Stomach (tissue), 9 donors: ENCODE measurements around the gene UQCC2. TPM values are rescaled to one million over a fixed set of nuclear protein-coding genes. Genes with fewer than 3 reads are reported as not detected.

Experiments used
- DNase-seq, 2 donors: peaks; one replicate each; pipeline versions ENCODE4 v3.0.0 to v3.0.0-alpha.2; 2013 to 2019
- H3K27ac ChIP-seq, 5 donors: fragments of 200-600 bp in 4 of 5; sonication (generic) in 4 of 5; one replicate each; pipeline ENCODE4 v1.5.1; 2013 to 2019; ENCODE audit warnings: mild to moderate bottlenecking in 1 of 5, moderate library complexity in 1 of 5
- H3K27me3 ChIP-seq, 3 donors: fragments of 200-600 bp; sonication (generic); one replicate each; pipeline ENCODE4 v1.5.1; 2017 to 2019; ENCODE audit warnings: mixed run types in 1 of 3
- H3K36me3 ChIP-seq, 4 donors: fragments of 200-600 bp; sonication (generic); 1 replicate in 3 of 4; 2 replicates in 1 of 4; pipeline ENCODE4 v1.5.1; 2016 to 2019
- H3K4me1 ChIP-seq, 4 donors: fragments of 200-600 bp; sonication (generic); one replicate each; pipeline ENCODE4 v1.5.1; 2016 to 2019
- H3K4me3 ChIP-seq, 4 donors: fragments of 200-600 bp; sonication (generic) in 3 of 4; one replicate each; pipeline ENCODE4 v1.5.1; 2016 to 2019; ENCODE audit warnings: mild to moderate bottlenecking in 1 of 4
- H3K9me3 ChIP-seq, 4 donors: fragments of 200-600 bp; sonication (generic); one replicate each; pipeline ENCODE4 v1.5.1; 2016 to 2019
- EP300 ChIP-seq: sonication (generic); formaldehyde crosslinking; IDR thresholded peaks from one replicate; pipeline ENCODE4 v1.6.1; 2017; ENCODE audit warnings: antibody characterized with exemption
- POLR2A ChIP-seq, 4 donors: fragments of 450-650 bp; IDR thresholded peaks; one replicate each; pipeline ENCODE4 v1.6.1; 2016; ENCODE audit warnings: antibody characterized with exemption in 4 of 4, control low read depth in 2 of 4, mild to moderate bottlenecking in 1 of 4, moderate library complexity in 1 of 4
- POLR2AphosphoS5 ChIP-seq, 3 donors: sonication (generic); formaldehyde crosslinking; IDR thresholded peaks; one replicate each; pipeline ENCODE4 v1.6.1; 2016; ENCODE audit warnings: antibody characterized with exemption in 3 of 3
- WGBS, 5 donors: extraction: QIAGEN DNeasy Blood & Tissue Kit in 3 of 5; methylation state at CpG; one replicate each; pipeline versions ENCODE4 v1.1.5 to v1.1.7; 2013 to 2018; 5-methylcytosine and 5-hydroxymethylcytosine counted together
- intact Hi-C: fragments of 100-400 bp; cut with DNase I; formaldehyde crosslinking; loops from one replicate; pipeline ENCODE4 v1.15.1; 2023; ENCODE audit warnings: low total_unique reads
- polyA plus RNA-seq, 3 donors: library from polyadenylated mRNA; stranded (reverse); fragments of 200-250 nt; gene quantifications; one replicate each; pipeline ENCODE4 v1.2.3, GENCODE V29; 2013
- total RNA-seq, 5 donors: library from RNA; depleted of rRNA; stranded (reverse); fragments of >200 nt; gene quantifications; one replicate each; pipeline versions ENCODE4 v1.1.0 to v1.2.3, GENCODE V29; 2014 to 2016
- TF ChIP-seq, protein P1 (sequence below), 7 experiments: fragments of 450-650 bp in 4 of 7; fragments of 200-600 bp in 3 of 7; sonication (generic) in 3 of 7; IDR thresholded peaks; one replicate each; pipeline ENCODE4 v1.5.1; 2016 to 2019; ENCODE audit warnings: antibody characterized with exemption in 7 of 7, control low read depth in 2 of 7, mild to moderate bottlenecking in 1 of 7
- donor health status: healthy with polysubstance abuse.
- donor health status: Bipolar disorder and iron deficiency.
- donor health status: healthy.

UQCC2 gene
- total and polyA plus RNA-seq, 8 donors: 4.7 to 109 (median 24.7) TPM

DNA sequence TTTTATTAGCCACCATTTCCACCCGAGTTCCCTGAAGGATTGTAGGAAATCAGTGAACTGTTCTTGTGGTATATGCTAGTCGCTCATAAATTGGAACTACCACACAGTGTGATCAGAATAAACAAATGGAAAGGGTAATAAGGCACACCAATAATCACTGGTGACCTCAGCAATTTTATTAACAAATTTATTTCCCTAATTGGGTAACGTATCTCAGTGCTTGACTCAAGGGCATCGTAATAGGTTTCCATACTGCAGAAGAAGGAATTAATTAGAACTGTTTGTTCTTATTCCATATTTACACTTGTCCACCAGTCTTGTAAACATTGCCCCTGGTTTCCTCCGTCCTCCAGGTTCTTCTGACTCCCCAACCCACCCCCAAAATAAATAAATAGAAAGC, 10.0 kb upstream of the UQCC2 start:
- H3K4me1 ChIP-seq: peaks cover 55 to 69% (median 57%) of the 10 kb centered on the region in 4 donors
- no peaks in the 10 kb centered on the region for H3K9me3 ChIP-seq
- no peak overlapping the region for H3K4me3 ChIP-seq
- no peak for DNase-seq
- no peaks in the 10 kb centered on the region for H3K27me3 ChIP-seq
- TF ChIP-seq POLR2AphosphoS5 (IDR thresholded peaks at IDR 0.05) (no peak), EP300 (no peak), POLR2A (IDR thresholded peaks at IDR 0.05) (no peak)
- TF ChIP-seq, protein P1, sequence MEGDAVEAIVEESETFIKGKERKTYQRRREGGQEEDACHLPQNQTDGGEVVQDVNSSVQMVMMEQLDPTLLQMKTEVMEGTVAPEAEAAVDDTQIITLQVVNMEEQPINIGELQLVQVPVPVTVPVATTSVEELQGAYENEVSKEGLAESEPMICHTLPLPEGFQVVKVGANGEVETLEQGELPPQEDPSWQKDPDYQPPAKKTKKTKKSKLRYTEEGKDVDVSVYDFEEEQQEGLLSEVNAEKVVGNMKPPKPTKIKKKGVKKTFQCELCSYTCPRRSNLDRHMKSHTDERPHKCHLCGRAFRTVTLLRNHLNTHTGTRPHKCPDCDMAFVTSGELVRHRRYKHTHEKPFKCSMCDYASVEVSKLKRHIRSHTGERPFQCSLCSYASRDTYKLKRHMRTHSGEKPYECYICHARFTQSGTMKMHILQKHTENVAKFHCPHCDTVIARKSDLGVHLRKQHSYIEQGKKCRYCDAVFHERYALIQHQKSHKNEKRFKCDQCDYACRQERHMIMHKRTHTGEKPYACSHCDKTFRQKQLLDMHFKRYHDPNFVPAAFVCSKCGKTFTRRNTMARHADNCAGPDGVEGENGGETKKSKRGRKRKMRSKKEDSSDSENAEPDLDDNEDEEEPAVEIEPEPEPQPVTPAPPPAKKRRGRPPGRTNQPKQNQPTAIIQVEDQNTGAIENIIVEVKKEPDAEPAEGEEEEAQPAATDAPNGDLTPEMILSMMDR (IDR thresholded peaks at IDR 0.05): no peak
- peak overlapping the region in 4 of 5 donors; percentile 75 to 87 (median 81) for H3K27ac ChIP-seq
- no peaks in the 10 kb centered on the region for H3K36me3 ChIP-seq
- intact Hi-C loops: no loop called here
- 36 to 61% (median 43%) methylated on average over 5 of the region's 5 CpGs for WGBS, 5 donors

- no peaks in the 10 kb centered on the region for H3K36me3 ChIP-seq
- intact Hi-C loops: no loop called here
- DNase-seq: peak; percentile 51 to 70
- TF ChIP-seq POLR2AphosphoS5 (IDR thresholded peaks at IDR 0.05): peak in 1 of 3 donors; percentile 26
- no peak for TF ChIP-seq POLR2A (IDR thresholded peaks at IDR 0.05)
- no peak for TF ChIP-seq EP300
- WGBS, 5 donors: 30 to 50% (median 45%) methylated on average over 1 of the region's 1 CpG
- no peaks in the 10 kb centered on the region for H3K9me3 ChIP-seq
- H3K27ac ChIP-seq: peak overlapping the region; percentile 75 to 87 (median 79)
- H3K4me3 ChIP-seq: no peak overlapping the region
- peaks cover 56 to 74% (median 62%) of the 10 kb centered on the region in 4 donors for H3K4me1 ChIP-seq
- H3K27me3 ChIP-seq: no peaks in the 10 kb centered on the region
These were observed 9.5 kb upstream of the UQCC2 start for GRCh38 chr6:33720998-33721397.

DNA sequence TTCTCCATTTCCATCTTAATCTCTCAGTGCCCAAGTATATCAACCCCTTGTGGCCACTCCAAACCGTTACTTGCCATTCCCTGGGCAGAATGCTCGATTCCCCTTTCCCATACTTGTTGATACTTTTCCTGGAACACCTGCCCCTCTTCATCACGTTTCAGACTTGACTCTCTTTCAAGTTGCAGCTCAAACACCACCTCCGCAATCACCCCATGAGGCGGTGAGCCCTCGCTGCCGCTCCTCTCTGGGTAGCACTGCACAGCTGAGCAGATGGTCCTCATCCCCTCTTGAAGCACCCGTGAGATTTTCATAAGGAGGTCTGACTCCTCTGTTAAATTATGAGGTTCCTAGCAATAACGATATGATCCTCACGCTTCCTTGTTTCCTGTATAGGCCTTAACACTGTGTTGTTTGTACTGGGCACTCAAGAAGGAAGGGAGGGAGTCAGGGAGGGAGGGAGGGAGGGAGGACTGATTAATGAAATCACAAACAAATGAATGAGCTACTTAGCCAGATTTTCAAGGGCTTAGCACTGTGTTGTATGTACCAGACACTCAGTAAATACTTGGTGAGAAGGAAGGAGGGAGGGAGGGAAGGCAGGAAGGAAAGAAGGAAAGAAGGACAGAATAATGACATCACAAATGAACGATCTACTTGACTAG, 8.0 kb upstream of the UQCC2 start:
- intact Hi-C loops: no loop called here
- TF ChIP-seq POLR2AphosphoS5 (IDR thresholded peaks at IDR 0.05): peak; percentile 4 to 48 (median 45)
- no peak for TF ChIP-seq EP300
- H3K4me1 ChIP-seq: peaks cover 56 to 83% (median 62%) of the 10 kb centered on the region in 4 donors

DNA sequence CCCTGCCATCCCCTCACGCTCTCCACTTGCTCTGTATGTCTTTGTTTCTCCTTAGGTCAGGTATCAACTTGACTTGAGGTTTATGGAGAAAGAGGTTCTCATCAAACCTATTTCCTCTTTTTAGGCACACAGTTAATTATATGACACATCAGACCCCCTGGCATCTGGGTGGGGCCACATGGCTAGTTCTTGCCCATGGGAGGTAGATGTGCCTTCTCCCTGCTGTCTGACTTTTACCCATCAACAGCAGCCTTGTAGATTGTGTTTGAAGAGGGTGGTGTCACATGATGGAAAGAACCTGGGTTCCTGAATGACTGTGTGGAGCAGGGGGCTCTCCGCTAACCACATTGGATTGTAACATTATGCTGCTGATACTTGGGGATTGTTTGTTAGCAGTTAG, 7.2 kb upstream of the UQCC2 start:
- 87 to 98% (median 96%) methylated on average over 2 of the region's 2 CpGs for WGBS, 5 donors
- intact Hi-C loops: no loop called here
- Histone ChIP-seq H3K4me3 (no peak overlapping the region), H3K27ac (peak overlapping the region; percentile 23 to 87 (median 76)), H3K4me1 (peaks cover 54 to 81% (median 59%) of the 10 kb centered on the region in 4 donors), H3K27me3 (no peaks in the 10 kb centered on the region), H3K36me3 (no peaks in the 10 kb centered on the region), H3K9me3 (no peaks in the 10 kb centered on the region)
- no peak for DNase-seq
- TF ChIP-seq POLR2A (IDR thresholded peaks at IDR 0.05) (no peak), POLR2AphosphoS5 (IDR thresholded peaks at IDR 0.05) (no peak), EP300 (no peak)
- TF ChIP-seq, protein P1 (IDR thresholded peaks at IDR 0.05): no peak

More for the DNA sequence above, 8.0 kb upstream of the UQCC2 start:
- H3K27me3 ChIP-seq: no peaks in the 10 kb centered on the region
- DNase-seq: peak in 1 of 2 donors; percentile 67
- no peaks in the 10 kb centered on the region for H3K36me3 ChIP-seq
- peak overlapping the region; percentile 75 to 87 (median 85) for H3K27ac ChIP-seq
- H3K9me3 ChIP-seq: no peaks in the 10 kb centered on the region
- 43 to 57% (median 47%) methylated on average over 11 of the region's 11 CpGs for WGBS, 5 donors
- H3K4me3 ChIP-seq: no peak overlapping the region

DNA sequence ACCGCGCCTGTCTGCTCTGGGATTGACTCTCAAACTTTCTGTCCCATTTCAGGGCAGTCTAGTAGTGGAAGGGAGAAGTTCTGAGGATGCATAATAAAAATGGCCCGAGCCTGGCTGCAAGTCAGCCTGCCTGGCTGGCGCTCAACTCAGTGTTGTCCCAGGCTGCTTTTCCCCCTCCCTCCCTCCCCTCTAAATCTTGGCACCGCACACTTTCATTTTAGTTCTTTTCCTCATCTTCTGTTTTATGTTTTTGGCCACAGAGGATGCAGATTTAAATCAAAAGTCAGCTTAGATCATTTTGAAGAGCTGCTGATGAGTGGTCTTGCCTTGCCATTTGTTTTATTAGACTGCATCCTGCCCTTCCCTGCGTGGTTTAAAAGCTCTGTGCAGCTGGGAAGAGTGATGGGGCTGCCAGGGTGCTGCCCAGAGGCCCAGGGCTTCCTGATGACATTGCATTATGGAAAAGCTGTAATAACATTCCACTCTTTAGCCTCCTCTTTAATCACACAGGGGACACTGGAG, 6.5 kb upstream of the UQCC2 start:
- H3K27me3 ChIP-seq: no peaks in the 10 kb centered on the region

More for the DNA sequence above, 6.5 kb upstream of the UQCC2 start:
- Histone ChIP-seq H3K27ac (peak overlapping the region; percentile 31 to 87 (median 76)), H3K36me3 (no peaks in the 10 kb centered on the region), H3K4me3 (no peak overlapping the region), H3K9me3 (no peaks in the 10 kb centered on the region), H3K4me1 (peaks cover 49 to 74% (median 56%) of the 10 kb centered on the region in 4 donors)
- TF ChIP-seq POLR2AphosphoS5 (IDR thresholded peaks at IDR 0.05): no peak
- no peak for TF ChIP-seq POLR2A (IDR thresholded peaks at IDR 0.05)
- TF ChIP-seq EP300: no peak
- TF ChIP-seq, protein P1 (IDR thresholded peaks at IDR 0.05): no peak
- intact Hi-C loops: no loop called here
- peak; percentile 66 to 69 for DNase-seq
- WGBS, 5 donors: 21 to 36% (median 26%) methylated on average over 6 of the region's 6 CpGs
